Activated CD4-positive, alpha-beta T cell treated with anti-CD3 and anti-CD28 coated beads for 36 hours (primary cell): ENCODE data around the gene TBC1D17. TPM values are rescaled to one million over a fixed set of nuclear protein-coding genes. Genes with fewer than 3 reads are reported as not detected.

ENCODE experiments used
- ATAC-seq: fragments of 200-7000 bp; cut with Tn5 transposase; one replicate; pipeline ENCODE4 v1.10.0; 2021; ENCODE audit warnings: mild to moderate bottlenecking, moderate library complexity
- CTCF ChIA-PET: fragments of 350-600 bp; sonication (Branson Sonifier 250); formaldehyde crosslinking; loops from one replicate; lab custom pipeline; 2021; ENCODE audit warnings: antibody characterized with exemption; lab: Charles Lee
- POLR2A ChIA-PET: fragments of 350-600 bp; sonication (Branson Sonifier 250); formaldehyde crosslinking; loops from one replicate; lab custom pipeline; 2021; ENCODE audit warnings: antibody characterized with exemption, inconsistent platforms; lab: Charles Lee
- DNase-seq: peaks from one replicate; pipeline ENCODE4 v3.0.0-alpha.2; 2020
- H3K27ac Mint-ChIP-seq: one replicate; pipeline ENCODE4 v1.8.0; 2021; ENCODE audit warnings: mixed read lengths
- H3K27me3 Mint-ChIP-seq: one replicate; pipeline ENCODE4 v1.8.0; 2021; ENCODE audit warnings: mixed read lengths
- H3K36me3 Mint-ChIP-seq: one replicate; pipeline ENCODE4 v1.8.0; 2021; ENCODE audit warnings: low read depth, mixed read lengths
- H3K4me1 Mint-ChIP-seq: one replicate; pipeline ENCODE4 v1.8.0; 2021; ENCODE audit warnings: mixed read lengths
- H3K4me3 Mint-ChIP-seq: one replicate; pipeline ENCODE4 v1.8.0; 2021; ENCODE audit warnings: mild to moderate bottlenecking, moderate library complexity, mixed read lengths
- H3K9me3 Mint-ChIP-seq: one replicate; pipeline ENCODE4 v1.8.0; 2021; ENCODE audit warnings: low read depth, mixed read lengths
- intact Hi-C, 2 experiments: fragments of 100-400 bp; cut with DNase I in 1 of 2; cut with micrococcal nuclease in 1 of 2; formaldehyde crosslinking; loops; one replicate each; pipeline versions ENCODE4 v1.14.2 to v1.15.1; 2022 to 2024; cut with DNase I, micrococcal nuclease
- total RNA-seq, 2 experiments: library from RNA; stranded (reverse); gene quantifications; one replicate each; pipeline ENCODE4 v1.2.3, GENCODE V29; 2021

The TBC1D17 gene
- total RNA-seq, 2 experiments from 2014 or later: 29.1 to 29.6 TPM

DNA sequence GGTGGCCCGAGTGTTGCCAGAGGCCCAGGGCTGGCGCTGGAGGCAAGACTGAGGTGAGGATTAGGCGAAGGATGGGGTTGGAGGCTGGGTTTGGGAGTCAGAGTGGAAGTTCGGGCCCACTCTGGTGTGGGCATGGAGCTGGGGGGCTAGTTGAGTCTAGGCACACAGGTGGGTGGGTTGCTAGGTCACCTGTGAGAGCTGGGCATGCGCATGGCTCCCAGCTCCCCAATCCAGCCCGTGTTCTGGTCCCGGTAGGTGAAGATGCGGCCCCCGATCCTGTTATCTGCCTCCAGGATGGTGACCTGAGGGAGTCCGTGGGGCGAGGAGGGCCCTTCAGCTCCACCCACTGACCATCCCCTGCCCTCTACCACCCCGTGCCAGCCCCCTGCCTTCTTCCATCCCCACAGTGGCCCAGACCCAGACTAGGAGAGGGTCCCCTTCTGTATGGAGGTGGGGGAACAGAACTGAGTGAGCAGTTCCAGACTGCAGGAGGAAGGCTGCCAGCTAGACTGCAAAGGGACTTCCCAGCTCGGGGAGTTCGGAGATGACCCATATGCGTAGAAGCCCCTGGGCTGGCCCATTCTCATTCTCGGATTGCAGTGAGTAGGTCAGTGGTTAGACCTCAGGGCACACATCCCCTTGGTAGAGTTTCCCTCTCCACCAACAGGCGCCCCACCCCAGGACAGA is 17.5 kb downstream of the TBC1D17 start:
- CTCF ChIA-PET: interaction anchor here (0.5 to 1.3 kb wide), 2 partner anchors 18 to 221 kb away, joined by 3 read pairs; partner anchors contain the start of genes AKT1S1 and TBC1D17
- ATAC-seq (peak; percentile 14), DNase-seq (peak; percentile 71)
- H3K36me3 Mint-ChIP-seq: peaks cover 3% of the 10 kb centered on the region
- intact Hi-C loops: loop anchor here in 1 of 2 experiments (5.0 kb wide), 1 partner anchor 32 kb away; the partner anchor contains the start of genes ATF5 and NUP62
- peaks cover 50% of the 10 kb centered on the region for H3K4me1 Mint-ChIP-seq
- H3K27me3 Mint-ChIP-seq: no peaks in the 10 kb centered on the region
- peak overlapping the region; percentile 70 for H3K4me3 Mint-ChIP-seq
- POLR2A ChIA-PET: interaction anchor here (0.6 to 1.2 kb wide), 2 partner anchors 35 to 1032 kb away, joined by 3 to 4 read pairs; partner anchors contain the start of gene NUP62
- H3K9me3 Mint-ChIP-seq: no peaks in the 10 kb centered on the region
- peak overlapping the region; percentile 95 for H3K27ac Mint-ChIP-seq

DNA sequence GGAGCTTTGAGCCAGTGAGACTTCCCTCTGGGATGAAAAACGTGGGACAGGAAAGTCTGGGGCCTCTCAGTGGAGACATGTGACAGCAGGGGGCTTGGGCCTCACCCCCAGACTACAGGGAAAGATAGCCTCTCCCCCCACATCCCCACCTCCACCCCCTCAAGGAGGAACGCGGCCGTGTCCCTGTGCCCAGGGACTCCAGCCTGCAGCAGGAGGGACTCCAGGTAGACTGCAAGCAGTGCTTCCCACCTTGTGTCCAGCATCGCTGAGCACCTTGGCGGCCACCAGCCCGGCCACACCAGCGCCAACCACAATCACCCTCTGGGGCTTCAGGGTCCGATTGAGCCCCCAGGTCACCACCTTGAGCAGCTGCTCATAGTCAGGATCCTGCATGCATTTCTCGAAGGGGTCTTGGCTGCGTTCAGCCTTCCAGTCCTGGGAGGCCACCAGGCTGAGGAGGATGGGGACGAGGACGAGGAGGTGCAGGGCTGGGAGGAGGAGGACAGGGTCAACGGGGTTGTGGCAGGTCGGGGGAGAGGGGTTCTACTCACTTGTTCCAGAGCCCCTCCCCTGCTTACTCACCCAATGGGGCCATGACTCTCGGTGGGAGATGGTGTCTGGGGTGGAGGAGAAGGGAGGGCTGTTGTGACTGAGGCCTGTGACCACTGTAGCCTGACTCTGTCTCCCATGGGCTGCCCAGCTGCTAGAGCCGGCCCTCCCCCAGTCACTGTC is 18.2 kb downstream of the TBC1D17 start:
- H3K9me3 Mint-ChIP-seq: no peaks in the 10 kb centered on the region
- no peaks in the 10 kb centered on the region for H3K27me3 Mint-ChIP-seq
- ATAC-seq: peak; percentile 5
- POLR2A ChIA-PET: interaction anchor here (0.6 to 2.9 kb wide), 3 partner anchors 33 to 1033 kb away, joined by 3 to 16 read pairs (median 4); partner anchors contain the start of genes ATF5 and NUP62
- CTCF ChIA-PET: interaction anchor here (0.5 kb wide), 1 partner anchor 222 kb away, joined by 3 read pairs; no protein-coding TSS in a partner anchor
- peak overlapping the region; percentile 95 for H3K27ac Mint-ChIP-seq
- no peaks in the 10 kb centered on the region for H3K36me3 Mint-ChIP-seq
- peak; percentile 59 for DNase-seq
- peak overlapping the region; percentile 70 for H3K4me3 Mint-ChIP-seq
- H3K4me1 Mint-ChIP-seq: peaks cover 47% of the 10 kb centered on the region
- intact Hi-C loops: loop anchor here in 1 of 2 experiments (2.0 kb wide), 1 partner anchor 19 kb away; the partner anchor contains the start of genes AKT1S1 and TBC1D17

DNA sequence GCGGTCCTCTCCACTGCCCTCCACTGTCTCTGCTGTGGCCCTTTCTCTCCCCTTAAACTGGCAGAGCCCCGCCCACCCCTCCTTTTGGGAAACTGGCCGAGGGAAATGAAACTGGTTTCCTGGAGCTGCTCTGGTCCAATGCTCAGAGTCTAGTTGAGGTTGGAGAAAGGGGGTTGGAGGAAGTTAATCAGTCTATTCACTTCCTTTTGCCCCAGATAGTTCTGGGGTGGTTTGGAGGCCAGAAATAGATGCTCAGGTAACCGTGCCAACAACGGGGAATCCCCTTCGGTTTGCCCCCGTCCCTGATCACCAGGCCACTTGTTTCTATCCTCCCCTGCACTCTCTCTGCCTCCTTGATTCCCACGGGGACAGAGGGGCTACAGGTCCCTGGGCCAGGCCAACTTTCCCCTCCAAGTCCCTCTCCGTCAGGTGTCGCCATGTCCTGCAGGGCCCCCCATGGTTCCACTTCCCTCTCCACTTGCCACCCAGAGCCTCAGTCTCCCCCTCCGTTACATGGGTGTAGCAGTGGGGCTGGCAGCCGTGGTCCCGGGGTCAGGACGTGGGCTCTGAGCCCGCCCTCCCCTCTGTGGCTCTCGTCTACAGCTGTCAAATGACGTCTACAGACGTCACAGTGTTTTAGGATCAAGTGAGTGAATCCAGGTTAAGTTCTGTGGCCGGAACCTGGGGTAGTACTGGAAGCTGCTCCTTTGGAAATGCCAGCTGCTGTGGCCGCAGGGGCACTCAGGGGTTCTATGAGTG is 19.5 kb downstream of the TBC1D17 start, which contains the start of gene IL4I1:
Gene IL4I1 (minus strand): TSS at position 25 of the 759 bp plus-strand sequence. CDS start 727 bp downstream, outside the sequence.
- H3K4me1 Mint-ChIP-seq: peaks cover 49% of the 10 kb centered on the region
- intact Hi-C loops: loop anchor here (1.0 to 2.0 kb wide), 6 partner anchors 14 to 128 kb away; partner anchors contain the start of genes AKT1S1 (in 2 of the 2), TBC1D17 (in 2 of the 2), ATF5 (in 1 of the 2) and NUP62 (in 1 of the 2)
- ChIA-PET CTCF (interaction anchor here (0.6 to 0.9 kb wide), 3 partner anchors 9 to 779 kb away, joined by 3 read pairs; partner anchors contain the start of gene RCN3), POLR2A (interaction anchor here (1.4 to 2.9 kb wide), 3 partner anchors 14 to 32 kb away, joined by 3 to 20 read pairs (median 16); partner anchors contain the start of genes ATF5 and NUP62)
- H3K36me3 Mint-ChIP-seq: no peaks in the 10 kb centered on the region
- H3K27me3 Mint-ChIP-seq: no peaks in the 10 kb centered on the region
- DNase-seq (peak; percentile 79), ATAC-seq (peak; percentile 65)
- H3K27ac Mint-ChIP-seq: peak within 1 kb of the TSS; percentile 95
- no peaks in the 10 kb centered on the region for H3K9me3 Mint-ChIP-seq
- H3K4me3 Mint-ChIP-seq: peak within 1 kb of the TSS; percentile 70

DNA sequence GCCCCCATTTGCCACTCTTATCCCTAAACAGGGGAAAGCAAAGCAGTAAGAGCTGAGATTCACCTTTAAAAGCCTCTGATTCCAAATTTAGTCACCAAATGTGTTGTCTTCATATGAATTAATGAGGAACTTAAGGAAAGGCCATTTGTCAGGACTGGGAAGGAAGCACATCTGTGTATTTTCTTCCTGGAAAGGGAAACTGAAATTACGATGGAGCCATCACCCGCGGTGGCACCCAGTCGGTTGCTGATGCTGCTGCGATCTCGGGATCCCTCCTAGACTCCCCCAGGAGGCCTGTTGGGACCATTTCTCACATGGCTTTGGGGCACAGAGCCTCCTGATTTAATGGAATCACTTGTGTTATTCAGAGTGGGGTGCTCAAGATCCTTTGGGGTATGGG is 26.6 kb downstream of the TBC1D17 start:
- POLR2A ChIA-PET: no interaction called here

DNA sequence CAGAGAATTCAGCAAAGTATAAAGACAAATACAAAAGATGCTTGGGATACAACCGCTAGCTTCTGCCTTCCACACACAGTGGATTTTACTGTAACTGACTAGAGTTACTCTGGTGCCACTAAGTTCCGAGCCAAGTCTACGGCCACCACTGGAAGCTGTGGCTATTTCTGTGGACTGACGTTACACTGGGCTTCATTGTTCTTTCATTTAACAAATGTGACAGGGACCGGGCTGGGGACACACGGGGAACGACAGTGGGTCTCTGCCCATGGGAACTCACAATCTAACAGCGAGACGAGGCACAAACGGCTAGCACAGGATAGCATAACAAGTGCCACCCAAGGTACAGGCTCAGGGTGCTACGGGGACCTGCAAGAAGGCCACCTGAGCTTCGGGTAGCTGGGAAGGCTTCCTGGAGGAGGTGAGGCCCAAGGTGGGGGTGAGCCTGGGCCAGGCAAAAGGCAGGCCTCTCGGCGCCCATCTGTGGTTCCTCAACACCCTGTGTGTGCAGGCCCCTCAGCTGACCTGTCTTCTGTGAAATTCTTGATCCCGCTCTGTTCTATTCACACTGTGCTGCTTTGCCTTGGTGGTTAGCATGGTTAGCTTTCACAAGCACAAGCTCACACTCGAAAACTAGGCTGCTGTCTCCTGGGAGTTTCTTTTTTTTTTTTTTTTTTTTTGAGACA is 29.5 kb downstream of the TBC1D17 start:
- intact Hi-C loops: no loop called here
- H3K27ac Mint-ChIP-seq: no peak overlapping the region
- no peaks in the 10 kb centered on the region for H3K9me3 Mint-ChIP-seq
- DNase-seq (no peak), ATAC-seq (no peak)
- no peaks in the 10 kb centered on the region for H3K27me3 Mint-ChIP-seq
- H3K4me3 Mint-ChIP-seq: no peak overlapping the region
- POLR2A ChIA-PET: interaction anchor here (0.7 kb wide), 1 partner anchor 23 kb away, joined by 8 read pairs; no protein-coding TSS in a partner anchor
- CTCF ChIA-PET: interaction anchor here (1.0 to 1.1 kb wide), 2 partner anchors 8 to 9 kb away, joined by 3 to 4 read pairs; no protein-coding TSS in a partner anchor
- H3K36me3 Mint-ChIP-seq: peaks cover 45% of the 10 kb centered on the region
- H3K4me1 Mint-ChIP-seq: peaks cover 36% of the 10 kb centered on the region

More for the DNA sequence above, 26.6 kb downstream of the TBC1D17 start:
- DNase-seq (no peak), ATAC-seq (no peak)
- Mint-ChIP-seq H3K9me3 (no peaks in the 10 kb centered on the region), H3K27me3 (no peaks in the 10 kb centered on the region), H3K4me1 (peaks cover 23% of the 10 kb centered on the region), H3K4me3 (no peak overlapping the region), H3K36me3 (peaks cover 25% of the 10 kb centered on the region), H3K27ac (no peak overlapping the region)
- intact Hi-C loops: no loop called here
- CTCF ChIA-PET: interaction anchor here (0.6 to 1.2 kb wide), 2 partner anchors 25 to 98 kb away, joined by 3 read pairs; partner anchors contain the start of genes ATF5 and NUP62

DNA sequence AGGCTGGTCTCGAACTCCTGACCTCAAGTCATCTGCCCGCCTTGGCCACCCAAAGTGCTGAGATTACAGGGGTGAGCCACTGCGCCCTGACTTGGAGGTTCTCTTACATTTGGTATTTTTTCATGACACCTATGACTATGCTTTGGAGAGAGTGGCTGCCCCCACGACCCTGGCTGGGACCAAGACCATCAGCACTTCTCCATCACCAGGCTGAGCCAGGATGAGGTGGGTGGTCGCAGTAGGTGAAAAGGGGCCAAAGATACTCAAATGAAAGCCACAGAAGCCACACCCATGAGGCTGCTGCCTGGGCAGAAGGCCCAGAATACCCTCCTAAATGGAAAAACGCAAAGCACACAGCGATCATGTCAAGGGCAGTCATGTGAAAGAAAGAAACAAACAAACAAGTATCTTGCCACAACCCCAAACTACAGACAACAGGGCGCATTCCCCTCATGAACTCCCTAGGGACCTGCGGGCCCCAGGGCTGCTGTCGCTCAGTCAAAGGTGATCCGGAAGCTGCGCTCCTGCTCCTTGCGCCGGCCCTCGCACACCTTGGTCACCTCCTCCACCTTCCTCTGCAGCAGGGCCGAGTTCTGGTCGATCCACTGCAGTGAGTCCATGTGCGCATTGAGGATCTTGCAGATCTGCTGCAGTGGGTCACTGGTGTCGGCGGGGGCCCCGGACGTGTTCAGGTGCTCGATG is 30.4 kb downstream of the TBC1D17 start:
- no peaks in the 10 kb centered on the region for H3K27me3 Mint-ChIP-seq
- intact Hi-C loops: no loop called here
- H3K9me3 Mint-ChIP-seq: no peaks in the 10 kb centered on the region
- ATAC-seq (no peak), DNase-seq (no peak)
- H3K4me1 Mint-ChIP-seq: peaks cover 45% of the 10 kb centered on the region
- no peak overlapping the region for H3K27ac Mint-ChIP-seq
- peaks cover 52% of the 10 kb centered on the region for H3K36me3 Mint-ChIP-seq
- H3K4me3 Mint-ChIP-seq: no peak overlapping the region
- ChIA-PET POLR2A (no interaction called here), CTCF (interaction anchor here (0.6 kb wide), 1 partner anchor 31 kb away, joined by 3 read pairs; no protein-coding TSS in a partner anchor)

DNA sequence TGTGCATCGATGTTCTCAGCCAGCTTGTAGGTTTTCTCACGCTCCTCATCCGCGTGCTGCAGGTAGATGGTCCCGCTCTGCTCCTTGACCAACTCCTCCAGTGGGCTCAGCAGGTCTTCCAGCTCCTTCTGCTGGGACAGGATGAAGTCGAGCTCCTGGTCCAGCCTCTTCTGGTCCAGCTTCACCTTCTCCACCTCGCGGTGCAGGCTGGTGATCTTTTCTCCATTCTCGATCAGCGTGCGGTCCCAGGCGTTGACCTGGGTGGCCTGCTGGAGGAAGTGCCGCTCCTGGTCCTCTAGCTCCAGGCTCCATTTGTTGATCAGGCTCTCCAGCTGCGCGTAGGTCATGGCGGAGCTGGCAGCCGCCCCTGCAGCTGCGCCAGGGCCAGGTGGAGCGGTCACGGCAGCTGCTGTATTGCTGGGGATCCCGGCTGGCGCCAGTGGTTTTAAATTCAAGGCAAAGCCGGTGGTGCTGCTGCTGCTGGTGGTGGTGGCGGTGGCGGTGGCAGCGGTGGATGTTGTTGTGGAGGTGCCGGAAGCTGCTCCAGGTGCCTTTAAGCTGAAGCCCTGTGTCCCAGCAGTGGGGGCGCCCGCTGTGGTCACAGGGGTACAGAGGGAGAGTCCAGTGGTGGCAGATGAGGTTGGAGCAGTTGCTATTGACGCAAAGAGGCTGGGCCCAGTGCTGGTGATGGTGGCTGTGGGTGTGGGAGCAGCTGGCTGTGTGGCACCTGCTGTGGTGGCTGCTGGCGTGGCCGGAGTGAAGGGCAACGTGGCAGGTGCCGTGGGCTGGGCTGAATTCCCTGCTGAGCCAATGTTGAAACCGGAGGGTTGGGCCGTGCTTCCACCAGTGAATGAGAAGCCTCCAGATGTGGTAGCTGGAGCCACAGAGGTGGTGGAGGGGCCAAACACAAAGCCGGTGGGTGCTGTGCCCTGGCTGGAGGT is 31.2 kb downstream of the TBC1D17 start:
- Mint-ChIP-seq H3K36me3 (peaks cover 60% of the 10 kb centered on the region), H3K27ac (no peak overlapping the region)

DNA sequence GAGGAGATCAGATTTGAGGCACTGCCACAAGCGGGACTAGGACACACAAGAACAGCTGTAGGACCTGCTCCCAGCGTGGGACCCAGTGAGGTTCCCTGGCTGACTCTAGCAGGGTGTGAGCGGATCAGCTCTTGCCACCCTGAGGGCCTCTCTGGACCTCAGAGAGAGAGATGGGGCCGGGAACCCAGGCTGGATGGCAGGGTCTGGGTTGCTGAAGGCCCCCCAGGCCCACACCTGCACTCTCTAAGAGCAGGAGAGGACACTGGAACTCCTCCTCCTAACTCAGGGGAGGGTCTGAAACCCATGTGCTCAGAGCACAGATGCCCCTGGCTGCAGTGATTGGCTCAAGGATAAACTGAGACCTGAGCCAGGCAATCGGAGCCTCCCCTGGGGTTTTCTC is 32.7 kb downstream of the TBC1D17 start:
- CTCF ChIA-PET: interaction anchor here (0.5 kb wide), 2 partner anchors 21 to 25 kb away, joined by 3 to 4 read pairs; no protein-coding TSS in a partner anchor
- ATAC-seq (no peak), DNase-seq (no peak)
- no peaks in the 10 kb centered on the region for H3K27me3 Mint-ChIP-seq
- POLR2A ChIA-PET: interaction anchor here (2.4 kb wide), 1 partner anchor 13 kb away, joined by 20 read pairs; the partner anchor contains the start of gene IL4I1
- intact Hi-C loops: no loop called here
- no peak overlapping the region for H3K4me3 Mint-ChIP-seq
- peaks cover 50% of the 10 kb centered on the region for H3K4me1 Mint-ChIP-seq
- no peaks in the 10 kb centered on the region for H3K9me3 Mint-ChIP-seq
- H3K27ac Mint-ChIP-seq: no peak overlapping the region
- H3K36me3 Mint-ChIP-seq: peaks cover 73% of the 10 kb centered on the region

More for the DNA sequence above, 31.2 kb downstream of the TBC1D17 start:
- ATAC-seq: no peak
- Mint-ChIP-seq H3K27me3 (no peaks in the 10 kb centered on the region), H3K4me3 (no peak overlapping the region), H3K9me3 (no peaks in the 10 kb centered on the region), H3K4me1 (peaks cover 48% of the 10 kb centered on the region)
- intact Hi-C loops: no loop called here
- POLR2A ChIA-PET: no interaction called here
- CTCF ChIA-PET: no interaction called here
- no peak for DNase-seq
